ENCODE data around the gene RPL35A. TPM values are rescaled to one million over a fixed set of nuclear protein-coding genes. Genes with fewer than 3 reads are reported as not detected.
"Not testable (repeated sequence)": the region's sequence is repeated elsewhere in the genome, so short reads cannot be mapped to it uniquely, and the experiment has no call there.

The RPL35A gene
- 395 and 511 TPM in 2 replicates for total RNA-seq (2014; rRNA removed; shearing (Covaris generic))

- Histone ChIP-seq H3K27me3 (replicated peaks) (no peaks in the 10 kb centered on the region), H3K27ac (peak within 1 kb of the TSS; percentile 97), H3K4me3 (peak within 1 kb of the TSS; percentile 53), H3K9me3 (replicated peaks) (no peaks in the 10 kb centered on the region), H3K4me1 (replicated peaks) (peaks cover 12% of the 10 kb centered on the region), H3K36me3 (peaks cover 48% of the 10 kb centered on the region)
- DNase-seq (ENCODE audit: low read depth in 1 of 2, low spot score in 2 of 2): peak; percentile 83 to 97
These were observed at the start of gene RPL35A for GRCh38 chr3:197949778-197950676. Gene RPL35A, plus strand, starts transcription at chr3:197950190. Its CDS starts 778 bp downstream, at chr3:197950968.

- Histone ChIP-seq H3K36me3 (no peaks in the 10 kb centered on the region), H3K4me3 (no peak overlapping the region), H3K27ac (no peak overlapping the region), H3K27me3 (replicated peaks) (no peaks in the 10 kb centered on the region), H3K4me1 (replicated peaks) (no peaks in the 10 kb centered on the region), H3K9me3 (replicated peaks) (0 out of 2 replicates have a peak, but pooled peaks cover 2% of the 10 kb centered on the region)
- DNase-seq (ENCODE audit: low read depth in 1 of 2, low spot score in 2 of 2): no peak
These were observed 48.4 kb upstream of the RPL35A start for GRCh38 chr3:197901626-197902025.

DNA sequence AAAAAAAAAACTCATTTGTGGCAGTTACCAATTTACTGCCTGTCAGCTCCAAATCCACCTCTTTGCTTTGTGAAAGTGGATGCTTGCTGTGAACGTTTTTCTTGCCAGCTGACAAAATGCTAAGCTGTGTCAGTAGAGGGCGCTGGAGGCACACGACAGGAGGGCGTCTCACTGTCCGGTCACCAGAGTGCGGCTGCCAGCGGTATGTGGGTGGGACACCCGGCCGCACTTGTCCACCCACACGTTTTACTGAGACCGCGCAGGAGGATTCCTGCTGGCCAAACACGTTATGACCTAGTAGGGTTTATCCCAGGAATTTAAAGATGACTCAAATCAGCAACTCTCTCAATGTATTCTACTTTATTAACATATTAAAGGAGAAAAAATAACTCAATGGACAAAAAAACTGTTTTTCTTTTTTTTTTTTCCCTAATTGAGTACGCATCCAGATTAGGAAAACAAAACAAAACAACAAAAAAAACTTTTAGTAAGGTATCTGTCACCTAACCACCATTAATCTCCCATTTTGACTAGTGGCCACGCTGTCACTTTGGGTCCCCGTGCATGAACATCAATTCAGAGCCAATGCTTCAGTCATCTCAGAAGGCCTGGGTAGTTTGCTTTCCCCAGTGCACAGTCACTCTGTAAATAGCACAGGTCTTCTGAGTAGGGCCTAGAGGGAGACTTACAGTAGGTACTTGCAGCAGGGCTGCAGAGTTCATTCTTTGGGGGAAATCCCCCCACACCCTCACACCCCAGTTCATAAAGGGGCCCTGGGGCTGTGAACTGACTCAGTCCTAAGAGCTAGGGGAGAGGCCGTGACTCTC, 43.8 kb upstream of the RPL35A start:
- peak; percentile 60 to 89 for DNase-seq (ENCODE audit: low read depth in 1 of 2, low spot score in 2 of 2)
- H3K4me1 ChIP-seq (replicated peaks): no peaks in the 10 kb centered on the region
- no peak overlapping the region for H3K27ac ChIP-seq
- no peak overlapping the region for H3K4me3 ChIP-seq
- no peaks in the 10 kb centered on the region for H3K36me3 ChIP-seq
- no peaks in the 10 kb centered on the region for H3K27me3 ChIP-seq (replicated peaks)
- H3K9me3 ChIP-seq (replicated peaks): 0 out of 2 replicates have a peak, but pooled peaks cover 2% of the 10 kb centered on the region

DNA sequence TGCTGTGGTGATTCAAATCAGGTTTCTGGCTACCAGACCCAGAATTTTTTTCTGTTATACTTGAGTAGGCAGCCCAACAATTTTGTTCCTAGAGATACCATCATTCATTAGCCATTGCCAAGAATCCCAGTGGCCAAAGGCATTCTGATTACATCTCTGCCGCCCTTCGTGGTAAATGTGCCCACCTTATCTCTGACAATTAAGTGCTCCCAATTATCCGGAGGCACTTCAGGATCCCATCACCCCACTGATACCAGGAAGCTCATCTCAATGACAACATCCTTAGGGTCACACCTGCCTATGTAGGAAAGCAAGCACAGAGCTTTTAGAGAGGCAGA, 43.2 kb upstream of the RPL35A start:
- no peaks in the 10 kb centered on the region for H3K4me1 ChIP-seq (replicated peaks)
- no peak overlapping the region for H3K27ac ChIP-seq

GRCh38 chr3:197907196-197907595, 42.8 kb upstream of the RPL35A start:
- Histone ChIP-seq H3K27ac (no peak overlapping the region), H3K4me3 (no peak overlapping the region), H3K36me3 (no peaks in the 10 kb centered on the region), H3K27me3 (replicated peaks) (no peaks in the 10 kb centered on the region), H3K4me1 (replicated peaks) (no peaks in the 10 kb centered on the region), H3K9me3 (replicated peaks) (0 out of 2 replicates have a peak, but pooled peaks cover under 1% of the 10 kb centered on the region)
- no peak for DNase-seq (ENCODE audit: low read depth in 1 of 2, low spot score in 2 of 2)

More for the DNA sequence above, 43.2 kb upstream of the RPL35A start:
- Histone ChIP-seq H3K4me3 (no peak overlapping the region), H3K9me3 (replicated peaks) (0 out of 2 replicates have a peak, but pooled peaks cover 2% of the 10 kb centered on the region), H3K27me3 (replicated peaks) (no peaks in the 10 kb centered on the region), H3K36me3 (no peaks in the 10 kb centered on the region)
- no peak for DNase-seq (ENCODE audit: low read depth in 1 of 2, low spot score in 2 of 2)

DNA sequence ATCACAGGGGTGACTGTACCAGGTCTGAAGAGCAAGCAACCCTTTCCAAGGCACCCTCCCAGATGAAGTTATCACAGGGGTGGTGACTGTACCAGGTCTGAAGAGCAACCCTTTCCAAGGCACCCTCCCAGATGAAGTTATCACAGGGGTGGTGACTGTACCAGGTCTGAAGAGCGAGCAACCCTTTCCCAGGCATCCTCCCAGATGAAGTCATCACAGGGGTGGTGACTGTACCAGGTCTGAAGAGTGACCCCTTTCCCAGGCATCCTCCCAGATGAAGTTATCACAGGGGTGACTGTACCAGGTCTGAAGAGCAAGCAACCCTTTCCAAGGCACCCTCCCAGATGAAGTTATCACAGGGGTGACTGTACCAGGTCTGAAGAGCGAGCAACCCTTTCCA, 41.4 kb upstream of the RPL35A start:
- H3K9me3 ChIP-seq (replicated peaks); H3K4me3 ChIP-seq; DNase-seq (ENCODE audit: low read depth in 1 of 2, low spot score in 2 of 2); H3K27ac ChIP-seq; H3K27me3 ChIP-seq (replicated peaks); H3K4me1 ChIP-seq (replicated peaks); H3K36me3 ChIP-seq: not testable (repeated sequence)

- H3K4me3 ChIP-seq: no peak overlapping the region
- H3K9me3 ChIP-seq (replicated peaks): no peaks in the 10 kb centered on the region
- DNase-seq (ENCODE audit: low read depth in 1 of 2, low spot score in 2 of 2): no peak
- no peaks in the 10 kb centered on the region for H3K36me3 ChIP-seq
- no peaks in the 10 kb centered on the region for H3K27me3 ChIP-seq (replicated peaks)
- H3K4me1 ChIP-seq (replicated peaks): no peaks in the 10 kb centered on the region
- H3K27ac ChIP-seq: no peak overlapping the region
These were observed 40.9 kb upstream of the RPL35A start for GRCh38 chr3:197908957-197909701.

- Histone ChIP-seq H3K4me3 (no peak overlapping the region), H3K9me3 (replicated peaks) (no peaks in the 10 kb centered on the region), H3K36me3 (no peaks in the 10 kb centered on the region), H3K27me3 (replicated peaks) (no peaks in the 10 kb centered on the region), H3K4me1 (replicated peaks) (no peaks in the 10 kb centered on the region), H3K27ac (no peak overlapping the region)
- DNase-seq (ENCODE audit: low read depth in 1 of 2, low spot score in 2 of 2): no peak
These were observed 37.1 kb upstream of the RPL35A start for GRCh38 chr3:197912741-197913476.

GRCh38 chr3:197913641-197914380, 36.2 kb upstream of the RPL35A start:
- no peaks in the 10 kb centered on the region for H3K4me1 ChIP-seq (replicated peaks)
- no peak for DNase-seq (ENCODE audit: low read depth in 1 of 2, low spot score in 2 of 2)
- H3K9me3 ChIP-seq (replicated peaks): no peaks in the 10 kb centered on the region
- H3K27ac ChIP-seq: no peak overlapping the region
- no peaks in the 10 kb centered on the region for H3K27me3 ChIP-seq (replicated peaks)
- H3K4me3 ChIP-seq: no peak overlapping the region
- H3K36me3 ChIP-seq: no peaks in the 10 kb centered on the region

GRCh38 chr3:197921429-197922275, 28.3 kb upstream of the RPL35A start:
- H3K36me3 ChIP-seq; H3K4me3 ChIP-seq; H3K27ac ChIP-seq; H3K27me3 ChIP-seq (replicated peaks); H3K9me3 ChIP-seq (replicated peaks); DNase-seq (ENCODE audit: low read depth in 1 of 2, low spot score in 2 of 2); H3K4me1 ChIP-seq (replicated peaks): not testable (repeated sequence)

- Histone ChIP-seq H3K4me3 (no peak overlapping the region), H3K27me3 (replicated peaks) (no peaks in the 10 kb centered on the region), H3K27ac (no peak overlapping the region), H3K9me3 (replicated peaks) (no peaks in the 10 kb centered on the region), H3K36me3 (no peaks in the 10 kb centered on the region), H3K4me1 (replicated peaks) (no peaks in the 10 kb centered on the region)
- no peak for DNase-seq (ENCODE audit: low read depth in 1 of 2, low spot score in 2 of 2)
These were observed 23.6 kb upstream of the RPL35A start for GRCh38 chr3:197926418-197926817.

DNA sequence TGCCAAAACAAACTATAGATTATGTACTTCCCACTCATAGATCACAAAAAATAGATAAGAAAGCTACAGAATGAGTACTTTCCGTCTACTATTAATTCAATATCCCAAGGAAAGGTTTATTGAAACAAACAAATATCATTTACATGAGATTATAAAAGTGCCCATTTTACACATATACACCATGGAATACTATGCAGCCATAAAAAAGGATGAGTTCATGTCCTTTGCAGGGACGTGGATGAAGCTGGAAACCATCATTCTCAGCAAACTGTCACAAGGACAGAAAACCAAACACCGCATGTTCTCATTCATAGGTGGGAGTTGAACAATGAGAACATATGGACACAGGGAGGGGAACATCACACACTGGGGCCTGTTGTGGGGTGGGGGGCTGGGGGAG, 22.4 kb upstream of the RPL35A start:
- not testable (repeated sequence) for DNase-seq (ENCODE audit: low read depth in 1 of 2, low spot score in 2 of 2); H3K4me1 ChIP-seq (replicated peaks); H3K36me3 ChIP-seq; H3K27me3 ChIP-seq (replicated peaks); H3K4me3 ChIP-seq; H3K9me3 ChIP-seq (replicated peaks); H3K27ac ChIP-seq
